ENCODE measurements around the gene ALG5. TPM values are rescaled to one million over a fixed set of nuclear protein-coding genes. Genes with fewer than 3 reads are reported as not detected.

Gene ALG5
- total and polyA plus RNA-seq, 2 of the 4 experiments (the other 2 are of a cell fraction): 19.4 to 21.9 TPM

DNA sequence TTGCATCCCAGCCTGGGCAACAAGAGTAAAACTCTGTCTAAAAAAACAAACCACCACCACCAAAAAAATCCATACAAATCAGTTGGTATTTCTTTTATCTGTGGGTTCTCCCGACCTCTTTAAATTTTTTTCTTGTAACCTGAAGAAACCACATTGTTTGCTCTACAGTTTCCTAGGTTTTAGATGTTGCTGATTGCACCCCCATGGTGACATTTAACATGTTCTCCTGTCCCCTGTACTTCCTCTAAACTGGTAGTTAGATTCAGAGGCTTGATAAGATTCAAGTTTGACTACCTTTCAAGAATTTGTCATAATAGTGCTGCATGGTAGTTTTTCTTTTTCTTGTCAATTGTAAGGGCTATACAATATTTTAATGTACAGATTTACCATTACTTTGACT, 24.0 kb downstream of the ALG5 start (continued):
- TF ChIP-seq, protein P1, sequence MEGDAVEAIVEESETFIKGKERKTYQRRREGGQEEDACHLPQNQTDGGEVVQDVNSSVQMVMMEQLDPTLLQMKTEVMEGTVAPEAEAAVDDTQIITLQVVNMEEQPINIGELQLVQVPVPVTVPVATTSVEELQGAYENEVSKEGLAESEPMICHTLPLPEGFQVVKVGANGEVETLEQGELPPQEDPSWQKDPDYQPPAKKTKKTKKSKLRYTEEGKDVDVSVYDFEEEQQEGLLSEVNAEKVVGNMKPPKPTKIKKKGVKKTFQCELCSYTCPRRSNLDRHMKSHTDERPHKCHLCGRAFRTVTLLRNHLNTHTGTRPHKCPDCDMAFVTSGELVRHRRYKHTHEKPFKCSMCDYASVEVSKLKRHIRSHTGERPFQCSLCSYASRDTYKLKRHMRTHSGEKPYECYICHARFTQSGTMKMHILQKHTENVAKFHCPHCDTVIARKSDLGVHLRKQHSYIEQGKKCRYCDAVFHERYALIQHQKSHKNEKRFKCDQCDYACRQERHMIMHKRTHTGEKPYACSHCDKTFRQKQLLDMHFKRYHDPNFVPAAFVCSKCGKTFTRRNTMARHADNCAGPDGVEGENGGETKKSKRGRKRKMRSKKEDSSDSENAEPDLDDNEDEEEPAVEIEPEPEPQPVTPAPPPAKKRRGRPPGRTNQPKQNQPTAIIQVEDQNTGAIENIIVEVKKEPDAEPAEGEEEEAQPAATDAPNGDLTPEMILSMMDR (conservative IDR thresholded peaks at IDR 0.05; ENCODE audit: low read depth, low read length): no peak
- TF ChIP-seq SMC3 (IDR thresholded peaks at IDR 0.05; ENCODE audit: low read depth, low read length): no peak
- TF ChIP-seq, protein P2, sequence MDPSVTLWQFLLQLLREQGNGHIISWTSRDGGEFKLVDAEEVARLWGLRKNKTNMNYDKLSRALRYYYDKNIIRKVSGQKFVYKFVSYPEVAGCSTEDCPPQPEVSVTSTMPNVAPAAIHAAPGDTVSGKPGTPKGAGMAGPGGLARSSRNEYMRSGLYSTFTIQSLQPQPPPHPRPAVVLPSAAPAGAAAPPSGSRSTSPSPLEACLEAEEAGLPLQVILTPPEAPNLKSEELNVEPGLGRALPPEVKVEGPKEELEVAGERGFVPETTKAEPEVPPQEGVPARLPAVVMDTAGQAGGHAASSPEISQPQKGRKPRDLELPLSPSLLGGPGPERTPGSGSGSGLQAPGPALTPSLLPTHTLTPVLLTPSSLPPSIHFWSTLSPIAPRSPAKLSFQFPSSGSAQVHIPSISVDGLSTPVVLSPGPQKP (IDR thresholded peaks at IDR 0.05; ENCODE audit: borderline replicate concordance, low read depth, low read length): no peak

Measured in IMR-90 (cell line).